Gastrocnemius medialis (tissue), 4 donors: ENCODE measurements around the gene MMP25. TPM values are rescaled to one million over a fixed set of nuclear protein-coding genes. Genes with fewer than 3 reads are reported as not detected.
A peak's percentile ranks its signal among the peaks of the same experiment; 100 is the strongest.

ENCODE experiments used
- ATAC-seq, 2 donors: fragments of 150-250 bp; one replicate each; pipeline ENCODE4 v1.9.1; 2016
- DNase-seq, 2 donors: peaks; one replicate each; pipeline ENCODE4 v3.0.0-alpha.2; 2019
- H3K27ac ChIP-seq, 4 donors: fragments of 200-600 bp; sonication (generic); 1 replicate in 1 of 4; 2 replicates in 3 of 4; pipeline ENCODE4 v1.5.1; 2016 to 2018; ENCODE audit warnings: mild to moderate bottlenecking in 2 of 4, moderate library complexity in 1 of 4
- H3K27me3 ChIP-seq, 3 donors: fragments of 200-600 bp; sonication (generic) in 2 of 3; 1 replicate in 1 of 3; 2 replicates in 2 of 3; pipeline versions ENCODE4 v1.5.1 to v1.6.0; 2016 to 2019; ENCODE audit warnings: mild to moderate bottlenecking in 1 of 3, moderate library complexity in 1 of 3
- H3K36me3 ChIP-seq, 2 donors: fragments of 200-600 bp; sonication (generic) in 1 of 2; one replicate each; pipeline ENCODE4 v1.5.1; 2017 to 2018
- H3K4me1 ChIP-seq, 2 donors: fragments of 200-600 bp; sonication (generic) in 1 of 2; one replicate each; pipeline ENCODE4 v1.5.1; 2016 to 2017; ENCODE audit warnings: mild to moderate bottlenecking in 2 of 2
- H3K4me3 ChIP-seq, 4 donors: fragments of 200-600 bp; sonication (generic) in 3 of 4; 1 replicate in 1 of 4; 2 replicates in 3 of 4; pipeline ENCODE4 v1.5.1; 2016 to 2019; ENCODE audit warnings: mild to moderate bottlenecking in 2 of 4
- H3K9me3 ChIP-seq, 3 donors: fragments of 200-600 bp; sonication (generic) in 2 of 3; 1 replicate in 1 of 3; 2 replicates in 2 of 3; pipeline ENCODE4 v1.5.1; 2016 to 2019
- CTCF ChIP-seq, 5 experiments: fragments of 450-650 bp in 3 of 5; fragments of 200-600 bp in 2 of 5; sonication (generic) in 2 of 5; IDR thresholded peaks in 4 of 5; conservative IDR thresholded peaks in 1 of 5; 1 replicate in 4 of 5; 2 replicates in 1 of 5; pipeline ENCODE4 v1.5.1; 2016 to 2019; ENCODE audit warnings: antibody characterized with exemption in 5 of 5, mild to moderate bottlenecking in 3 of 5, moderate library complexity in 3 of 5
- POLR2A ChIP-seq, 2 donors: fragments of 450-650 bp; IDR thresholded peaks; one replicate each; pipeline ENCODE4 v1.6.1; 2017; ENCODE audit warnings: antibody characterized with exemption in 2 of 2, mild to moderate bottlenecking in 2 of 2, moderate library complexity in 2 of 2
- in situ Hi-C, 4 donors: fragments of 200-750 bp; cut with MboI; loops; one replicate each; pipeline versions ENCODE4 v1.15.0 to v1.8.0; 2017; ENCODE audit warnings: low sequenced_read_pairs in 4 of 4
- intact Hi-C: fragments of 100-400 bp; cut with DNase I; formaldehyde crosslinking; loops from one replicate; pipeline ENCODE4 v1.15.1; 2023; ENCODE audit warnings: low total_unique reads
- total RNA-seq, 4 donors: library from RNA; depleted of rRNA; stranded (reverse); fragments of >200 nt; gene quantifications; one replicate each; pipeline versions ENCODE4 v1.1.0 to v1.2.3, GENCODE V29; 2016

The MMP25 gene
- total RNA-seq = under 1 TPM in 3 of 4 donors, not detected in 1; 0.15 to 0.75 (median 0.58) TPM

DNA sequence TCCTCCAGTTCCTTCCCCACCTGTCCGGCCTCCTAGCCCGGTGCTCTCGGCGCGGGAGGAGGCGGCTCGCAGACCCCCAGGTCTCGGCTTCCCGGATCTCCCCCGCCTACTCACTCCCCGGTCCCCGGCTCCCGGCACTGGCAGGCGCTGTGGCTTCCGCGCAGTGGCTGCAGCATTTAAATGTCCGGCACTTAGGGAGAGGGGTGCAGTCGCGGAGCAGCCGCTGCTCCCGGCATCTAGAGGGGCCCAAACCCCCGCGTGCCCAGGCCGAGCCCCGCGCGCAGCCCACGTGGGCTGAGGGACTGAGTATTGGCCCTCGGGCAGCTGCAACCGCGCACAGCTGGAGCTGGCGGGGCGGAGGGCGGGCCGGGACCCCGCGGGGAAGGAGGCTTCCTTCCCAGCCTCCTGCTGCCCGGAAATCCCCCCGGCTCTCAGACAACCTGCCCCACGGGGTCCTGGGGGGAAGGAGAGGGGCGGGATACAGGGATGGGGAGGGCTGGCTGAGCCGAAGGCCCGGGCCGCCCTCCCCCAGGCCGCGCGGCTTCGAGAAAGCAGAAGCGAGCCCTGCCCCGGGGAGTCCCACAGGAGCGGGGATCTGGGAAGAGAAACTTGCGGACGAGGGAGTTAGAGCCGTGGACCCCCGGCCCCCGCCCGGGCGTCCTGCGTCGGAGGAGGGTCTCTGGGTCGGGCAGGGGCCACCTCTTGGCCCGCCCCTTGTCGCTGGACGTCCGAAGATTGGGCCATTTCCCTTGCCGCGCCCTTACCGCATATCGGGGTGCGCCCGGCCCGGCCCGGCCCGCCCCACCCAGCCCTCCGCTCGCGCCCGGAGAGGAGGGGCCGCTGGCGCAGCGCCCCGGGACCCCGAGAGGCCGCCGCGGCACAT, at the start of gene MMP25:
TSS of gene MMP25 (plus strand) at position 804 of the 883 bp plus-strand sequence. CDS start 357 bp downstream, outside the sequence.
- Histone ChIP-seq H3K36me3 (no peaks in the 10 kb centered on the region), H3K4me1 (peaks cover 0 to 15% of the 10 kb centered on the region in 2 donors), H3K27ac (no peak within 1 kb of the TSS), H3K4me3 (peak within 1 kb of the TSS; percentile 42 to 57 (median 52)), H3K27me3 (peaks cover 65 to 78% (median 74%) of the 10 kb centered on the region in 3 donors), H3K9me3 (no peaks in the 10 kb centered on the region)
- no peak for TF ChIP-seq CTCF (IDR thresholded peaks at IDR 0.05 in 4 of 5, conservative IDR thresholded peaks at IDR 0.05 in 1 of 5)
- DNase-seq (no peak), ATAC-seq (no peak)
- in situ Hi-C loops (no loop called here), intact Hi-C loops (no loop called here)

DNA sequence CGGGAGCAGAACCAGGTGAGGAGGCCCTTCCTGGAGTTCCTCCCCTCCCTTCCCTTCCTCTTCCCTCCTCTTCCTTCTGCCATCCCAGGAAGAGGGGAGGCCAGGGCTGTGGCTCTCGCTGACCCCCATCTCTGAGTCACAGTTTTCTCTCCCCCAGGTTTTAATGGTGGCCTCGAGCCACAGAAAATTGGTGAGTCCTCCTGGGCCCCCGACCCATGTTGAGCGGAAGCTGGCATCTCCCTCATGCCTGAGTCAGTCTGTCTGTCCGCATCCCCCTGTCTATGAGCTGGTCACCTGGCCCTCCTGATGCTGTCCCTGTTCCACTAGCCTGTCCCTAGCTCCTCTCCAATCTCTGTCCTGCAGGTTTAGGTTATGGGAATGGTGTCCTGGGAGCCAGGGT, 46.4 kb upstream of the MMP25 start:
- Histone ChIP-seq H3K4me1 (peaks cover 2 to 3% of the 10 kb centered on the region in 2 donors), H3K27ac (no peak overlapping the region), H3K4me3 (no peak overlapping the region), H3K27me3 (no peaks in the 10 kb centered on the region), H3K9me3 (no peaks in the 10 kb centered on the region), H3K36me3 (no peaks in the 10 kb centered on the region)
- ATAC-seq (no peak), DNase-seq (no peak)
- intact Hi-C loops (no loop called here), in situ Hi-C loops (no loop called here)
- TF ChIP-seq POLR2A (IDR thresholded peaks at IDR 0.05) = no peak
- no peak for TF ChIP-seq CTCF (IDR thresholded peaks at IDR 0.05 in 4 of 5, conservative IDR thresholded peaks at IDR 0.05 in 1 of 5)

- intact Hi-C loops (no loop called here), in situ Hi-C loops (no loop called here)
- Histone ChIP-seq H3K27ac (no peak overlapping the region), H3K4me3 (no peak overlapping the region), H3K4me1 (peaks cover 4 to 6% of the 10 kb centered on the region in 2 donors), H3K36me3 (no peaks in the 10 kb centered on the region), H3K9me3 (no peaks in the 10 kb centered on the region), H3K27me3 (no peaks in the 10 kb centered on the region)
- no peak for TF ChIP-seq POLR2A (IDR thresholded peaks at IDR 0.05)
- no peak for TF ChIP-seq CTCF (IDR thresholded peaks at IDR 0.05 in 4 of 5, conservative IDR thresholded peaks at IDR 0.05 in 1 of 5)
- ATAC-seq = no peak
- DNase-seq = no peak
These were observed 45.8 kb upstream of the MMP25 start for GRCh38 chr16:3000540-3000939.

GRCh38 chr16:3001316-3001715, 45.0 kb upstream of the MMP25 start:
- H3K27ac ChIP-seq = no peak overlapping the region
- intact Hi-C loops (no loop called here), in situ Hi-C loops (no loop called here)
- H3K4me3 ChIP-seq = no peak overlapping the region
- no peak for DNase-seq
- no peaks in the 10 kb centered on the region for H3K27me3 ChIP-seq
- H3K36me3 ChIP-seq = no peaks in the 10 kb centered on the region
- H3K9me3 ChIP-seq = no peaks in the 10 kb centered on the region
- H3K4me1 ChIP-seq = peaks cover 4 to 6% of the 10 kb centered on the region in 2 donors
- TF ChIP-seq CTCF (IDR thresholded peaks at IDR 0.05 in 4 of 5, conservative IDR thresholded peaks at IDR 0.05 in 1 of 5) = no peak
- no peak for TF ChIP-seq POLR2A (IDR thresholded peaks at IDR 0.05)
- ATAC-seq = no peak
